Effector CD4-positive, alpha-beta T cell (primary cell): Measurements from ENCODE around the gene KIRREL1.

ENCODE experiments used
- DNase-seq: peaks from one replicate; pipeline ENCODE4 v3.0.0-alpha.2; 2020

The KIRREL1 gene

DNA sequence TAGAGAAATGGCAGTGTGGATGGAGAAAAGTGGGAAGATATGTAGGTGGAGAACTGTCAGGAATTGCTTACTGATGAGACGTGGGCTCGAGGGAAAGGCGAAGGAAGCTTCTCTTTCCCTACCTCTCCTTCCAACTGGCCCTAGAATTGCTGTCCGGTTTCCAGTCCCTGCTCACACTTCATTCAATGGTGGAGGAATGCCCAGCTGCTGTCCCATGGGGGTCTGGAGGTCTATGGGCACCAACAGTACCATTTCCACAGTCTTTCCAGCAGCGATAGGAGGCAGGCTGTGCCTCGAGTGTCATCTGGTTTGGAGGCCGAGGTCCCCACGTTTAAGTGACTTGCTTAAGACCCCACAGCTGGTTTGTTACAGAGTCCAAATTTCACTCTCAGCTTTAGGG is 155.7 kb downstream of the KIRREL1 start:
- DNase-seq, result no peak
